Caki2 (cell line): ENCODE results near the gene SCN1B. TPM values are rescaled to one million over a fixed set of nuclear protein-coding genes. Genes with fewer than 3 reads are reported as not detected.
"Not testable (repeated sequence)": the region's sequence is repeated elsewhere in the genome, so short reads cannot be mapped to it uniquely, and the experiment has no call there.

Experiments
- DNase-seq: peaks from one replicate; pipeline ENCODE4 v3.0.0-alpha.2; 2015; ENCODE audit warnings: low read depth
- in situ Hi-C: cut with HindIII; loops from 2 replicates; pipeline ENCODE4 v1.10.0; 2016; ENCODE audit warnings: low sequenced_read_pairs, low pct_unique_long_range_greater_than_20kb, mixed read lengths
- total RNA-seq: library from RNA; depleted of rRNA; stranded (reverse); fragments of >200 nt; shearing (Covaris generic); gene quantifications from 2 replicates; pipeline ENCODE4 v1.2.3, GENCODE V29; 2014; ENCODE audit warnings: low replicate concordance

The SCN1B gene
- total RNA-seq, 1 experiment from 2014 or later, result 3.3 TPM

GRCh38 chr19:34999498-35000337 lies 30.6 kb upstream of the SCN1B start, which contains the start of gene GRAMD1A:
TSS of gene GRAMD1A (plus strand) at chr19:35000323. CDS start at chr19:35000479, 156 bp downstream.
- in situ Hi-C loops, result no loop called here

DNA sequence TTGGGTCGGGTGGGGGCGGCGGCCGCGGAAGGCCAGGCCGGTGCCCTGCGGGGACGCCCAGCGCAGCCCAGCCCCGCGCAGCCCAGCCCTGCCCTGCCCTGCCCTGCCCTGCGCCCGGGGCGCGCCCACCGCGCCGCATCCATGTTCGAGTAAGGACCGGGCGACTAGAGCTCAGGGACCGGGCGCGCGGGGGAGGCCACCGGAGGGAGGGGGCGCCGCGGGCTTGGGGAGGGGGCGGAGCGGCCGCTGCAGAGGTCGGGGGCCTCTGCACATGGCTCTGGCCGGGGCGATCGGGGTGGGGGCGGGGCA lies 30.0 kb upstream of the SCN1B start:
- in situ Hi-C loops, result no loop called here
- DNase-seq, result no peak

More at GRCh38 chr19:34999498-35000337, 30.6 kb upstream of the SCN1B start, which contains the start of gene GRAMD1A:
- peak; percentile 89 for DNase-seq

- in situ Hi-C loops, result no loop called here
- DNase-seq, result peak; percentile 44
Observed at GRCh38 chr19:35000647-35001501, 29.4 kb upstream of the SCN1B start.

DNA sequence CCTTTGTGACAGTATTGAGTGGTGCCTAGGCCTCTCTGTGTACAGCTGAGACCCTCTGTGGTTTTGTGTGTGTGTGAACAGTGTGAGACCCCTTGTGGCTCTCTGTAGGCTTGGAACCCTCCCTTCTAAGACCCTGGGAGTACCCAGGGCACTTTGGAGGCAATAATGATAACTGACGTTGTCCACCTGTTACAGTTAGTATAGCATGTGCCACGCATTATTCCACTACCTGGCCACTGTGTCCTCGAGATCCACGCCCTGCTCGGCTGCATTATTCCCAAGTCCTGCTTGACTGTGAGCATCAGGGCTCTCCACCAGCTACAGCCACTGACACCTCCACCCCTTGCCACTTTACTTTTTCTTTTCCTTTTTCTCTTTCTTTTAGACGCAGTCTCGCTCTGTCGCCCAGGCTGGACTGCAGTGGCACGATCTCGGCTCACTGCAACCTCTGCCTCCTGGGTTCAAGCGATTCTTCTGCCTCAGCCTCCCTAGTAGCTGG lies 28.2 kb upstream of the SCN1B start:
- no peak for DNase-seq
- in situ Hi-C loops, result no loop called here

- DNase-seq, result no peak
- in situ Hi-C loops, result no loop called here
Observed at GRCh38 chr19:35004517-35005255, 25.6 kb upstream of the SCN1B start.

DNA sequence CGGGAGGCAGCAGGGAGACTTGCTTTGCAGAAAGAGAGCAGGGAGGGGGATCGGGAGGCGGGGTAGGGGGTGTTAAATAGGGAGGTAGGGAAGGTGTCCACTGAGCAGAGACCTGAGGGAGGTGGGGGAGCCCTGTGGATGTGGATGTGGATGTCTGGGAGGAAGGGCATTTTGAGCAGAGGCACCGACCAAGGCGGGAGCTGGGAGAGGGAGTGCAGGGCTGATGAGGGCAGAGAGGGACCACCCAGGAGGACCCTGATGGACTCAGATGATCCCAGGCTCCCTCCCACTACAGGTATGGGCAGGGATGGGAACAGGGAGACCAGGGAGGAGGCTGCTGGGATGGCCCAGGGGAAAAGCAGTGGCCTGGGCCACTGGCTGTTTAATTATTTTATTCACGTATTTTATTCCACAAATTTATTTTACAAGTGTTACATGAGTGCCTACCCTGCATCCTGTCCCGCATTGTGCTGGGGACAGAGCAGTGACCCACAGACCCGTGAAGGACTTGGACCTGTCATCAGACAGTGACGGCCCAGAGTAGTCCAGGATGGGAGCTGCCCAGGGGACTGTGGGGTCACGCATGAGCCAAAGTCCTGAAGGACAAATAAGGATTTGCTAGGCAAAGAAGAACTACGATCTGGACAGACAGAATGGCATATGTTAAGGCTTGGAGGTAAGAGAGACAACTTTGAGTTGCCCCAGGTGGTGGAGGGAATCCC lies 24.9 kb upstream of the SCN1B start:
- in situ Hi-C loops, result no loop called here

DNA sequence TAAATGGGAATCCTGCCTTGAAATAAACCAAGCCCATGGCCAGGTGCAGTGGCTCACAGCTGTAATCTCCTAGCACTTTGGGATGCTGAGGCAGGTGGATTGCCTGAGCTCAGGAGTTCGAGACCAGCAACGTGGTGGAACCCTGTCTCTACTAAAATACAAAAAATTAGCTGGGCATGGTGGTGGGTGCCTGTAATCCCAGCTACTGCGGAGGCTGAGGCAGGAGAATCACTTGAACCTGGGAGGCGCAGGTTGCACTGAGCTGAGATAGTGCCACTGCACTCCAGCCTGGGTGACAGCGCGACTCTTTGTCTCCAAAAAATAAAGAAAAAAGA lies 24.3 kb upstream of the SCN1B start:
- DNase-seq, in situ Hi-C loops: not testable (repeated sequence)

More for the DNA sequence above, 24.9 kb upstream of the SCN1B start:
- DNase-seq, result no peak

DNA sequence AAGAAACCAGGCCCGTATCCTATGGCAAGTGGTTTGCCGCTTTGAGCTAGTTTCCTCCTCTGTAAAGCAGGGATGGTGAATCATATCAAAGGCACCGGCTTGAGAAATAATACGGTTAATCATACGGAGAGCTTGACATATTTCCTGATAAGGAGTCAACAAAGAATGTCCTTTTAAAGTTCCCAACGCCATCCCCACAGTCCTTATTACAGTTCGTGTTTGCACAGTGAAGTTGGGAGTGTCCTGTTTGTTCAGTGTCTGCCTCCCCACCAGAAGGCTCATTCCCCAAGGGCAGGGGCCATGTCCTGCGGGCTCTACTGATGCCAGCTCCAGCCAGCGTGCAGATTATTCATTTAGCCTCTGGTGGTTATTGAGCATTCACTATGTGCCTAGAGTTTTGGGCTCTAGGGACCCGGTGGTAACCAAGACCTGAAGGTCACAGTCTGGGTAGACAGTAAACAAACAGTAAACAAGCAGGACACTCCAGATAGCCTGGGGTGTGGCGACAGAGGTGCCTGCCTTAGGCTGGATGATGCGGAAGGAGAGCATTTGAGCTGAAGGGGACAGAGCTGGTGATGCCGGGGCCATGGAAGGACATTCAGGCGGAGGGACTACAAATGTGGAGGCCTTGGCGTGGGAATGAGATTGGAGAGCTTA lies 23.8 kb upstream of the SCN1B start:
- in situ Hi-C loops, result no loop called here
- DNase-seq, result peak; percentile 91

DNA sequence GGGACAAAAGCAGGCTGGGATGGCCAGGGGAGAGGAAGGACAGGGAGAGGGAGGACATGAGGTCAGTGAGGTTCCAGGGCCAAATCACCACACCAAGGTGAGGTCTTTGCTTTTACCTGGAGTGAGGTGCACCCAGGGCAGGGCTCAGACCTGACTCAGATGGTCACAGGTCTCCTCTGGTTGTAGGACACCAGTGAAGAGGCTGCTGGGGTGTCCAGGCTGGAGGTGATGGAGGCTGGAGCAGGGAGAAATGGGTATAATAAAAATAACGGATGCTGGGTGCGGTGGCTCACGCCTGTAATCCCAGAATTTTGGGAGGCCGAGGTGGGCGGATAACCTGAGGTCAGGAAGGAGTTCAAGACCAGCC lies 23.3 kb upstream of the SCN1B start:
- DNase-seq, result no peak
- in situ Hi-C loops, result no loop called here

GRCh38 chr19:35007427-35007826 lies 22.8 kb upstream of the SCN1B start:
- in situ Hi-C loops, DNase-seq: not testable (repeated sequence)

GRCh38 chr19:35008891-35009341 lies 21.4 kb upstream of the SCN1B start:
- in situ Hi-C loops, result no loop called here
- no peak for DNase-seq

DNA sequence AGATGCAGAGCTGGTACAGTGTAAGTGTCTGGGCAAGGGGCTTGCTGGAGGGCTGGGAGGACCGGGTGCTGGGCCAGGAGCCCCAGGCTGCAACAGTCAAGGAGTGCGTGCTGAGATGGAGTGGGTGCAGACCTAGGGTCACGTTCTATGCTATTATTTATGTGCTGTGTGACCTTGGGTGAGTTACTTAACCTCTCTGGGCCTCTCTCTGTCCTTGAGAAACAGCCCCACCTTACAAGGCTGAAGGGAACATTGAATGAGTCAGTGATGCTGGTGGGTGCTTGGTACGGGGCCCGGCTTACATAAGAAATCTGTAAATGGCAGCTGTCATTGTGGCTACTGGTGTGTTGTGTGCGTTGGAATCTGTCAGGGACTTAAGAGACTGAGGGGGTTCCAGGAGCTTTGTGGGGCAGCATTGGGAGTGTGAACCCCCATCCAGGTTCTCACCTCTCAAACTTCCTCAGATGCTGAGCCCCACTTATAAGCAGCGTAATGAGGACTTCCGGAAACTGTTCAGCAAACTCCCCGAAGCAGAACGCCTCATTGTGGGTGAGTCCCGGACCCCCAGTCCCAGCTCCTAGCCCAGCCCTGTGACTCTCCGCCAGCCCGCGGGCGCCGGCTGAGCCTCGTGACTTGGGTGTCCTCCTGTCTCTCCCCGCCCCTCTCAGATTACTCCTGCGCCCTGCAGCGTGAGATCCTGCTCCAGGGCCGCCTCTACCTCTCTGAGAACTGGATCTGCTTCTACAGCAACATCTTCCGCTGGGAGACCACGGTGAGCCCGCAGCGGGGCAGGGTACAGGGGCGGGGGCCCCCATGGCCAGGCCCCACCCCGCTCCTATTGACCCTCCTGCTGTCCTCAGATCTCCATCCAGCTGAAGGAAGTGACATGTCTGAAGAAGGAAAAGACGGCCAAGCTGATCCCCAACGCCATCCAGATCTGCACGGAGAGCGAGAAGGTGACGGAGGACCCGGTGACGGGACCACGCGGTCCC lies 20.6 kb upstream of the SCN1B start:
- in situ Hi-C loops, result no loop called here
- no peak for DNase-seq

- DNase-seq, result no peak
- in situ Hi-C loops, result no loop called here
Observed at GRCh38 chr19:35011091-35011689, 19.1 kb upstream of the SCN1B start.

GRCh38 chr19:35011737-35012682 lies 18.3 kb upstream of the SCN1B start:
- in situ Hi-C loops, result no loop called here
- DNase-seq, result no peak
